ENCODE results near the gene LIPA.

DNA sequence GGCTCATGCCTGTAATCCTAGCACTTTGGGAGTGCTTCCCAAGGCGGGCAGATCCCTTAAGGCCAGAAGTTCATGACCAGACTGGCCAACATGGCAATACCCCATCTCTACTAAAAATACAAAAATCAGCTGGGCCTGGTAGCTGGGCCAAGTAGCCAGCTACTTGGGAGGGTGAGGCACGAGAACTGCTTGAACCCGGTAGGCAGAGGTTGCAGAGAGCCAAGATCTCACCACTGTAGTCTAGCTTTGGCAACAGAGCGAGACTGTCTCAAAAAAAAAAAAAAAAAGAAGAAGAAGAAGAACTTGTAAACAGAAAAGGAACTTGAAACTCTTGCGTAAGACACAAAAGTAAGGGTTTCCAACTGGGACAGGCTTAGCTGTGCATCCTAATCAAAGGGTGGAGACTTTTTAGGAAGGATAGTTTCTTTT is 44.7 kb upstream of the LIPA start:
- no peak for TF ChIP-seq ATF3 (CRISPR knock-in tag; conservative IDR thresholded peaks at IDR 0.05)
- TF ChIP-seq CTCF (IDR thresholded peaks at IDR 0.05), result no peak
- no peak for TF ChIP-seq SP1 (CRISPR knock-in tag; conservative IDR thresholded peaks at IDR 0.05)
- TF ChIP-seq, protein P1, sequence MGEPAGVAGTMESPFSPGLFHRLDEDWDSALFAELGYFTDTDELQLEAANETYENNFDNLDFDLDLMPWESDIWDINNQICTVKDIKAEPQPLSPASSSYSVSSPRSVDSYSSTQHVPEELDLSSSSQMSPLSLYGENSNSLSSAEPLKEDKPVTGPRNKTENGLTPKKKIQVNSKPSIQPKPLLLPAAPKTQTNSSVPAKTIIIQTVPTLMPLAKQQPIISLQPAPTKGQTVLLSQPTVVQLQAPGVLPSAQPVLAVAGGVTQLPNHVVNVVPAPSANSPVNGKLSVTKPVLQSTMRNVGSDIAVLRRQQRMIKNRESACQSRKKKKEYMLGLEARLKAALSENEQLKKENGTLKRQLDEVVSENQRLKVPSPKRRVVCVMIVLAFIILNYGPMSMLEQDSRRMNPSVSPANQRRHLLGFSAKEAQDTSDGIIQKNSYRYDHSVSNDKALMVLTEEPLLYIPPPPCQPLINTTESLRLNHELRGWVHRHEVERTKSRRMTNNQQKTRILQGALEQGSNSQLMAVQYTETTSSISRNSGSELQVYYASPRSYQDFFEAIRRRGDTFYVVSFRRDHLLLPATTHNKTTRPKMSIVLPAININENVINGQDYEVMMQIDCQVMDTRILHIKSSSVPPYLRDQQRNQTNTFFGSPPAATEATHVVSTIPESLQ (CRISPR knock-in tag; IDR thresholded peaks at IDR 0.05), result no peak
- no peak for TF ChIP-seq ZNF121 (CRISPR knock-in tag; IDR thresholded peaks at IDR 0.05)
- TF ChIP-seq NFYB (CRISPR knock-in tag; conservative IDR thresholded peaks at IDR 0.05; ENCODE audit: low read depth), result no peak
- TF ChIP-seq, protein P2, sequence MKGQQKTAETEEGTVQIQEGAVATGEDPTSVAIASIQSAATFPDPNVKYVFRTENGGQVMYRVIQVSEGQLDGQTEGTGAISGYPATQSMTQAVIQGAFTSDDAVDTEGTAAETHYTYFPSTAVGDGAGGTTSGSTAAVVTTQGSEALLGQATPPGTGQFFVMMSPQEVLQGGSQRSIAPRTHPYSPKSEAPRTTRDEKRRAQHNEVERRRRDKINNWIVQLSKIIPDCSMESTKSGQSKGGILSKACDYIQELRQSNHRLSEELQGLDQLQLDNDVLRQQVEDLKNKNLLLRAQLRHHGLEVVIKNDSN (CRISPR knock-in tag; IDR thresholded peaks at IDR 0.05), result no peak
